ENCODE results near the gene LMAN1L. TPM values are rescaled to one million over a fixed set of nuclear protein-coding genes. Genes with fewer than 3 reads are reported as not detected.

The LMAN1L gene
- total and polyA plus RNA-seq, 10 donors = 2.4 to 164 (median 81.2) TPM

- Histone ChIP-seq H3K27me3 (replicated peaks in 1 of 7) (peaks cover 0 to 36% (median 10%) of the 10 kb centered on the region in 7 donors), H3K9me3 (no peaks in the 10 kb centered on the region), H3K4me3 (no peak overlapping the region), H3K4me1 (peaks cover 0 to 66% (median 38%) of the 10 kb centered on the region in 6 donors), H3K27ac (no peak overlapping the region), H3K36me3 (no peaks in the 10 kb centered on the region)
- 82 to 94% (median 89%) methylated on average over 4 of the region's 4 CpGs for WGBS, 5 donors
- intact Hi-C loops (cut with DNase I; ENCODE audit: low total_unique reads) = no loop called here
- TF ChIP-seq POLR2AphosphoS5 (IDR thresholded peaks at IDR 0.05) (no peak), POLR2A (IDR thresholded peaks at IDR 0.05) (no peak), CTCF (IDR thresholded peaks at IDR 0.05 in 8 of 11, conservative IDR thresholded peaks at IDR 0.05 in 3 of 11) (no peak)
- no peak for DNase-seq
These were observed 9.6 kb downstream of the LMAN1L start for GRCh38 chr15:74822233-74822632.

- intact Hi-C loops (cut with DNase I; ENCODE audit: low total_unique reads) = no loop called here
- H3K36me3 ChIP-seq = no peaks in the 10 kb centered on the region
- WGBS, 5 donors = 68 to 77% (median 69%) methylated on average over 3 to 6 of the region's 6 CpGs
- no peak overlapping the region for H3K4me3 ChIP-seq
- H3K27me3 ChIP-seq (replicated peaks in 1 of 7) = peaks cover 0 to 43% (median 10%) of the 10 kb centered on the region in 7 donors
- H3K27ac ChIP-seq = no peak overlapping the region
- H3K9me3 ChIP-seq = no peaks in the 10 kb centered on the region
- DNase-seq = no peak
- peaks cover 0 to 56% (median 33%) of the 10 kb centered on the region in 6 donors for H3K4me1 ChIP-seq
- TF ChIP-seq POLR2A (IDR thresholded peaks at IDR 0.05) = no peak
- no peak for TF ChIP-seq POLR2AphosphoS5 (IDR thresholded peaks at IDR 0.05)
- no peak for TF ChIP-seq CTCF (IDR thresholded peaks at IDR 0.05 in 8 of 11, conservative IDR thresholded peaks at IDR 0.05 in 3 of 11)
These were observed 10.7 kb downstream of the LMAN1L start for GRCh38 chr15:74823324-74823723.

- Histone ChIP-seq H3K36me3 (no peaks in the 10 kb centered on the region), H3K4me1 (peaks cover 0 to 39% (median 22%) of the 10 kb centered on the region in 6 donors), H3K27me3 (replicated peaks in 1 of 7) (peaks cover 0 to 38% (median 10%) of the 10 kb centered on the region in 7 donors), H3K9me3 (no peaks in the 10 kb centered on the region), H3K4me3 (no peak overlapping the region), H3K27ac (no peak overlapping the region)
- intact Hi-C loops (cut with DNase I; ENCODE audit: low total_unique reads) = no loop called here
- no peak for DNase-seq
- WGBS, 5 donors = 76 to 89% (median 81%) methylated on average over 7 of the region's 7 CpGs
- TF ChIP-seq POLR2A (IDR thresholded peaks at IDR 0.05) (no peak), CTCF (IDR thresholded peaks at IDR 0.05 in 8 of 11, conservative IDR thresholded peaks at IDR 0.05 in 3 of 11) (no peak), POLR2AphosphoS5 (IDR thresholded peaks at IDR 0.05) (no peak)
These were observed 12.3 kb downstream of the LMAN1L start for GRCh38 chr15:74824976-74825375.

- Histone ChIP-seq H3K9me3 (no peaks in the 10 kb centered on the region), H3K27ac (no peak overlapping the region), H3K4me3 (no peak overlapping the region), H3K4me1 (peaks cover 0 to 30% (median 16%) of the 10 kb centered on the region in 6 donors), H3K27me3 (replicated peaks in 1 of 7) (peaks cover 0 to 38% (median 10%) of the 10 kb centered on the region in 7 donors), H3K36me3 (no peaks in the 10 kb centered on the region)
- WGBS, 5 donors = 50 to 66% (median 56%) methylated on average over 7 to 10 of the region's 10 CpGs
- no peak for DNase-seq
- intact Hi-C loops (cut with DNase I; ENCODE audit: low total_unique reads) = no loop called here
- TF ChIP-seq POLR2AphosphoS5 (IDR thresholded peaks at IDR 0.05) (no peak), CTCF (IDR thresholded peaks at IDR 0.05 in 8 of 11, conservative IDR thresholded peaks at IDR 0.05 in 3 of 11) (no peak), POLR2A (IDR thresholded peaks at IDR 0.05) (no peak)
These were observed 13.2 kb downstream of the LMAN1L start for GRCh38 chr15:74825866-74826265.
